Fibroblast of lung (primary cell): ENCODE data around the gene OTOGL.

Experiments used
- CTCF ChIP-seq, 2 donors: IDR thresholded peaks in 1 of 2; conservative IDR thresholded peaks in 1 of 2; 1 replicate in 1 of 2; 2 replicates in 1 of 2; pipeline ENCODE4 v1.5.1; 2011 to 2012; ENCODE audit warnings: low read length in 2 of 2, control low read depth in 1 of 2, inconsistent platforms in 1 of 2, low read depth in 1 of 2, mild to moderate bottlenecking in 1 of 2
- EZH2 ChIP-seq: IDR thresholded peaks from 2 replicates; pipeline ENCODE4 v1.5.1; 2012; ENCODE audit warnings: low read length, control low read depth, mild to moderate bottlenecking; ENCODE audit errors: missing control alignments

GRCh38 chr12:80406253-80406652, 306.9 kb downstream of the OTOGL start:
- TF ChIP-seq CTCF (conservative IDR thresholded peaks at IDR 0.05 in 1 of 2, IDR thresholded peaks at IDR 0.05 in 1 of 2; ENCODE audit: low read depth in 1 of 2, low read length in 2 of 2) (no peak), EZH2 (no peak)
